Testis (tissue), 3 donors: ENCODE measurements around the gene KLHL6. TPM values are rescaled to one million over a fixed set of nuclear protein-coding genes. Genes with fewer than 3 reads are reported as not detected.

Experiments
- DNase-seq: peaks from one replicate; pipeline ENCODE4 v3.0.0-alpha.2; 2019
- H3K27ac ChIP-seq, 2 donors: fragments of 200-600 bp; sonication (generic); one replicate each; pipeline ENCODE4 v1.5.1; 2019
- H3K27me3 ChIP-seq: fragments of 200-600 bp; sonication (generic); one replicate; pipeline ENCODE4 v1.5.1; 2019
- H3K36me3 ChIP-seq: fragments of 200-600 bp; sonication (generic); one replicate; pipeline ENCODE4 v1.5.1; 2017; ENCODE audit warnings: low read depth; ENCODE audit errors: missing control alignments
- H3K4me1 ChIP-seq: fragments of 200-600 bp; sonication (generic); one replicate; pipeline ENCODE4 v1.5.1; 2019
- H3K4me3 ChIP-seq, 2 donors: fragments of 200-600 bp; sonication (generic); one replicate each; pipeline ENCODE4 v1.5.1; 2017 to 2019
- H3K9me3 ChIP-seq: fragments of 200-600 bp; sonication (generic); one replicate; pipeline ENCODE4 v1.5.1; 2017
- POLR2A ChIP-seq: fragments of 450-650 bp; IDR thresholded peaks from one replicate; pipeline ENCODE4 v1.6.1; 2017; ENCODE audit warnings: antibody characterized with exemption, mild to moderate bottlenecking, moderate library complexity
- WGBS, 2 donors: methylation state at CpG; one replicate each; pipeline ENCODE4 v1.1.5; 2018; 5-methylcytosine and 5-hydroxymethylcytosine counted together
- intact Hi-C: fragments of 100-400 bp; cut with DNase I; formaldehyde crosslinking; loops from one replicate; pipeline ENCODE4 v1.15.1; 2023; ENCODE audit warnings: low total_unique reads
- polyA plus RNA-seq: library from polyadenylated mRNA; stranded (reverse); fragments of 350-450 nt; fragmentation: Illumina TruSeq; extraction: RNeasy Lipid Tissue Mini Kit (QIAGEN cat#74804); gene quantifications from one replicate; pipeline ENCODE4 v1.2.3, GENCODE V29; 2014; ENCODE audit warnings: low read depth, low replicate concordance; ENCODE audit not compliant: insufficient read depth
- total RNA-seq, 2 donors: library from RNA; depleted of rRNA; stranded (reverse); fragments of >200 nt; gene quantifications; one replicate each; pipeline ENCODE4 v1.2.3, GENCODE V29; 2016
- TF ChIP-seq, protein P1 (sequence below), 3 experiments: fragments of 450-650 bp in 2 of 3; fragments of 200-600 bp in 1 of 3; sonication (generic) in 1 of 3; IDR thresholded peaks; one replicate each; pipeline ENCODE4 v1.5.1; 2016 to 2019; ENCODE audit warnings: antibody characterized with exemption in 3 of 3, mild to moderate bottlenecking in 2 of 3, moderate library complexity in 1 of 3

KLHL6 gene
- total and polyA plus RNA-seq, 3 donors from 2014 or later: 0.55 to 1.5 (median 1.4) TPM

DNA sequence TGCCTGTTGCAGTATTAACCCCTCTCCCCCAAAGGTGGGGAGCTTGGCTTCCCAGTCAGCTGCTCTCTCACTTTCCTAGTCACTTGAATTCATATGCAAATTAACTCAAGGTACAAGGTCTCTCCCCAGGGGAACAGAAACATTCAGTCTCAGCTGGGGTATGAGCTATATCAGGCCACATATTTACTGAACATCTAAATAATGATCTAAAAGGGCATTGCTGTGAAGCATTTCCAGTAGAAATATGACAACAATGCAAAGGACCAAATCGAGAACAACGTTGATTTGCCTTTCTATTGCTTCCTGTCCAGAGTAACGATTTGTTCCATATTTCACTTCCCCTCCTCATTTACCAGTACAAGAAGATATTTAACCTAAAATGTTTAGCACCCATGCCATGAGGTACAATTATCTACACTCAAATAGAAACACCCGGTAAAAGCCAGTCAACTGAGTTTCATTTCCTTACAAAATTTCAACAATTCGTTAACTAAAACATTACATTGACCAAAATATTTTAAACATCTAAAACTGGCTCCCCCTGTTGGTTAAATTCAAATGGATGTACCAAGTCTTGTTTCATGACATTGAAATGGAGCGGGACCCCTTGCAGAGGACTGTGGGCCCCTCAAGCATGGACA, 36.5 kb upstream of the KLHL6 start:
- TF ChIP-seq, protein P1, sequence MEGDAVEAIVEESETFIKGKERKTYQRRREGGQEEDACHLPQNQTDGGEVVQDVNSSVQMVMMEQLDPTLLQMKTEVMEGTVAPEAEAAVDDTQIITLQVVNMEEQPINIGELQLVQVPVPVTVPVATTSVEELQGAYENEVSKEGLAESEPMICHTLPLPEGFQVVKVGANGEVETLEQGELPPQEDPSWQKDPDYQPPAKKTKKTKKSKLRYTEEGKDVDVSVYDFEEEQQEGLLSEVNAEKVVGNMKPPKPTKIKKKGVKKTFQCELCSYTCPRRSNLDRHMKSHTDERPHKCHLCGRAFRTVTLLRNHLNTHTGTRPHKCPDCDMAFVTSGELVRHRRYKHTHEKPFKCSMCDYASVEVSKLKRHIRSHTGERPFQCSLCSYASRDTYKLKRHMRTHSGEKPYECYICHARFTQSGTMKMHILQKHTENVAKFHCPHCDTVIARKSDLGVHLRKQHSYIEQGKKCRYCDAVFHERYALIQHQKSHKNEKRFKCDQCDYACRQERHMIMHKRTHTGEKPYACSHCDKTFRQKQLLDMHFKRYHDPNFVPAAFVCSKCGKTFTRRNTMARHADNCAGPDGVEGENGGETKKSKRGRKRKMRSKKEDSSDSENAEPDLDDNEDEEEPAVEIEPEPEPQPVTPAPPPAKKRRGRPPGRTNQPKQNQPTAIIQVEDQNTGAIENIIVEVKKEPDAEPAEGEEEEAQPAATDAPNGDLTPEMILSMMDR (IDR thresholded peaks at IDR 0.05): peak in 2 of 3 experiments; percentile 20 to 35
- TF ChIP-seq POLR2A: no peak
- 74 to 76% methylated on average over 6 of the region's 6 CpGs for WGBS, 2 donors
- Histone ChIP-seq H3K4me1 (no peaks in the 10 kb centered on the region), H3K36me3 (no peaks in the 10 kb centered on the region), H3K27ac (no peak overlapping the region), H3K9me3 (no peaks in the 10 kb centered on the region), H3K4me3 (no peak overlapping the region), H3K27me3 (no peaks in the 10 kb centered on the region)
- no peak for DNase-seq
- intact Hi-C loops: no loop called here

- intact Hi-C loops: no loop called here
- no peaks in the 10 kb centered on the region for H3K36me3 ChIP-seq
- no peak overlapping the region for H3K27ac ChIP-seq
- no peaks in the 10 kb centered on the region for H3K27me3 ChIP-seq
- H3K9me3 ChIP-seq: no peaks in the 10 kb centered on the region
- TF ChIP-seq POLR2A: no peak
- TF ChIP-seq, protein P1 (IDR thresholded peaks at IDR 0.05): no peak
- H3K4me3 ChIP-seq: no peak overlapping the region
- WGBS, 2 donors: 88 to 98% methylated on average over 6 of the region's 6 CpGs
- no peak for DNase-seq
- peaks cover under 1% of the 10 kb centered on the region for H3K4me1 ChIP-seq
These were observed 34.9 kb upstream of the KLHL6 start for GRCh38 chr3:183590442-183590841.

- TF ChIP-seq, protein P1 (IDR thresholded peaks at IDR 0.05): no peak
- TF ChIP-seq POLR2A: no peak
- 78 to 80% methylated on average over 2 of the region's 2 CpGs for WGBS, 2 donors
- Histone ChIP-seq H3K4me1 (peaks cover 28% of the 10 kb centered on the region), H3K27ac (no peak overlapping the region), H3K36me3 (no peaks in the 10 kb centered on the region), H3K4me3 (no peak overlapping the region), H3K27me3 (no peaks in the 10 kb centered on the region), H3K9me3 (no peaks in the 10 kb centered on the region)
- intact Hi-C loops: no loop called here
- no peak for DNase-seq
These were observed 31.8 kb upstream of the KLHL6 start for GRCh38 chr3:183587336-183587735.

DNA sequence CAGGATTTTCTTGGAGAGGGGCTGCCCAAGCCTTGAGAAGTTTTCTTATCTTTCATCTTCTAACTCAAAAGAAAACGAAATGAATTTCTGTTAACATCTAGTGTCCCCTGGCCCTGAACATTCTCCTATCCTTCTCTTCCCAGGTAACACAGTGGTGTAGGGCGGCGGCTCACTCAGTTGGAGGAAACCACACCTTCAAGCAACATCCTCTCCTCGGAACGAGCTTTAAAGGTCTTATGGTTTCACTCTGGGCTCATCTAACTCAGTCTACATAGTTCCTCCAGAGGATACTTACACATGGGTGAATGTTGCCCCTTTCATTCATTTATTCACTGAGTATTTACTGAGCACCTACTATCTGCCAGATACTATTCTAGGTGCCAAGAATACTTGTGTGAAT, 31.0 kb upstream of the KLHL6 start:
- intact Hi-C loops: no loop called here
- no peak for DNase-seq
- 83 to 88% methylated on average over 5 of the region's 5 CpGs for WGBS, 2 donors

More for the DNA sequence above, 31.0 kb upstream of the KLHL6 start:
- H3K9me3 ChIP-seq: no peaks in the 10 kb centered on the region
- no peaks in the 10 kb centered on the region for H3K36me3 ChIP-seq
- H3K27me3 ChIP-seq: no peaks in the 10 kb centered on the region
- no peak overlapping the region for H3K4me3 ChIP-seq
- no peak overlapping the region for H3K27ac ChIP-seq
- H3K4me1 ChIP-seq: peaks cover 28% of the 10 kb centered on the region
- TF ChIP-seq, protein P1 (IDR thresholded peaks at IDR 0.05): no peak
- TF ChIP-seq POLR2A: no peak
